Ureter (tissue), 1 donor: ENCODE measurements around the gene GATA1. TPM values are rescaled to one million over a fixed set of nuclear protein-coding genes. Genes with fewer than 3 reads are reported as not detected.

ENCODE experiments used
- total RNA-seq: library from RNA; stranded (reverse); gene quantifications from one replicate; pipeline ENCODE4 v1.2.4, GENCODE V29; 2023
- donor health status: DM: yes; HTN: yes; CAD: no.

The GATA1 gene
- total RNA-seq, 1 donor from 2014 or later, result not detected

Other genes with a start within 250 kb of the GATA1 start
- 12.2 TPM for gene TBC1D25, start 246.9 kb upstream of the GATA1 start, total RNA-seq
- gene RBM3, start 212.1 kb upstream of the GATA1 start, total RNA-seq, result 364 TPM
- 127 TPM for gene WDR13, start 189.1 kb upstream of the GATA1 start, total RNA-seq
- 4.8 TPM for gene WAS, start 102.8 kb upstream of the GATA1 start, total RNA-seq
- gene SUV39H1, start 89.9 kb upstream of the GATA1 start, total RNA-seq, result 4.1 TPM
- not detected for gene GLOD5, start 24.8 kb upstream of the GATA1 start, total RNA-seq
- gene HDAC6, start 15.5 kb downstream of the GATA1 start, total RNA-seq, result 96.8 TPM
- not detected for gene ERAS, start 39.9 kb downstream of the GATA1 start, total RNA-seq
- 4.5 TPM for gene PCSK1N, start 49.0 kb downstream of the GATA1 start, total RNA-seq
- 50.6 TPM for gene TIMM17B, start 111.2 kb downstream of the GATA1 start, total RNA-seq
- 65.1 TPM for gene PQBP1, start 111.3 kb downstream of the GATA1 start, total RNA-seq
- gene SLC35A2, start 125.1 kb downstream of the GATA1 start, total RNA-seq, result 38.4 TPM
- gene PIM2, start 132.4 kb downstream of the GATA1 start, total RNA-seq, result 13.6 TPM
- gene OTUD5, start 171.0 kb downstream of the GATA1 start, total RNA-seq, result 53.8 TPM
- 3.4 TPM for gene KCND1, start 185.3 kb downstream of the GATA1 start, total RNA-seq
- gene GRIPAP1, start 215.7 kb downstream of the GATA1 start, total RNA-seq, result 56.8 TPM